GM19025 (cell line): Measurements from ENCODE around the gene PTK6.
"Not testable (repeated sequence)": the region's sequence is repeated elsewhere in the genome, so short reads cannot be mapped to it uniquely, and the experiment has no call there.

Experiments used
- ATAC-seq: cut with Tn5 transposase; IDR thresholded peaks from one replicate; pipeline ENCODE4 v1.9.1; 2021; ENCODE audit warnings: mild to moderate bottlenecking, low read depth, moderate library complexity; ENCODE audit not compliant: unreplicated experiment

Gene PTK6

GRCh38 chr20:63484236-63484635 is 52.9 kb downstream of the PTK6 start:
- no peak for ATAC-seq

DNA sequence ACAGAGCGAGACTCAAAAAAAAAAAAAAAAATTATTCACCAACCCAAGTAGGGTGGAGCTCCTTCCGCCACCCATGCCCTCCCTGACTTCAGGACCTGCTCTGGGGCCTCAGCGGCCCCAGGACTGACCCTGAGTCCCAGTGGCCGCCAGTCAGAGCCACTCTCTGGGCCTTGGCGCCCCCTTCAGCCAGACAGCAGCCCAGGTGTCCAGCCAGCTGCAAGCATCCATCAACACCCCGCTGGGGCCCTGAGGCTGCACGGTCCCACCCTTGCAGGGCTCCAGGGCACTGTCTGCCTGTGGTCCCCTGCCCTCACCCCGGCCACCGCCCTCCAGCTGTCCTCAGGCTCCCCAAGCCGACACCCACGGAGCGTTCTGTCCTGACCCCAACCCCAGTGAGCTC is 53.3 kb downstream of the PTK6 start:
- ATAC-seq, result no peak

- ATAC-seq, result no peak
These were observed 55.1 kb downstream of the PTK6 start for GRCh38 chr20:63482021-63482587.

DNA sequence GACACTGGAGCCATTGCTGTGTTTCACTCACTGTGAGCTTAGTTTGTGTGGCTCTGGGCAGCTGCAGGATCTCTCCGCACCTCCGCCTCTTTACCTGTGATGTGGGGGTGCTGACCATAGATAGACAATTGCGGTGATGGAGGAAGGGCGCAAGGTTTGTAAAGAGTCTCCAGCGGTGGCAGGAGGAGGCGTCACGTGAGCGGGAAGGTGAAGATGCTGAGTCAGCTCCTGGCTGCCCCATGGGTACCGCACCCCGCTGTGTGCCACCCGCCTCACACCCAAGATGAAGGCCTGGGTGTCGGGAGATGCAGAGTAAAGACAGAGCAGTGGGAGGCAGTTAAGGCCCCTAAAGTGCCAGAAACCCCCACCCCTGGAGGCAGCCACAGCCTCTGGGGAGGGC is 55.7 kb downstream of the PTK6 start:
- ATAC-seq, result no peak

GRCh38 chr20:63479695-63480419 is 57.3 kb downstream of the PTK6 start:
- not testable (repeated sequence) for ATAC-seq

DNA sequence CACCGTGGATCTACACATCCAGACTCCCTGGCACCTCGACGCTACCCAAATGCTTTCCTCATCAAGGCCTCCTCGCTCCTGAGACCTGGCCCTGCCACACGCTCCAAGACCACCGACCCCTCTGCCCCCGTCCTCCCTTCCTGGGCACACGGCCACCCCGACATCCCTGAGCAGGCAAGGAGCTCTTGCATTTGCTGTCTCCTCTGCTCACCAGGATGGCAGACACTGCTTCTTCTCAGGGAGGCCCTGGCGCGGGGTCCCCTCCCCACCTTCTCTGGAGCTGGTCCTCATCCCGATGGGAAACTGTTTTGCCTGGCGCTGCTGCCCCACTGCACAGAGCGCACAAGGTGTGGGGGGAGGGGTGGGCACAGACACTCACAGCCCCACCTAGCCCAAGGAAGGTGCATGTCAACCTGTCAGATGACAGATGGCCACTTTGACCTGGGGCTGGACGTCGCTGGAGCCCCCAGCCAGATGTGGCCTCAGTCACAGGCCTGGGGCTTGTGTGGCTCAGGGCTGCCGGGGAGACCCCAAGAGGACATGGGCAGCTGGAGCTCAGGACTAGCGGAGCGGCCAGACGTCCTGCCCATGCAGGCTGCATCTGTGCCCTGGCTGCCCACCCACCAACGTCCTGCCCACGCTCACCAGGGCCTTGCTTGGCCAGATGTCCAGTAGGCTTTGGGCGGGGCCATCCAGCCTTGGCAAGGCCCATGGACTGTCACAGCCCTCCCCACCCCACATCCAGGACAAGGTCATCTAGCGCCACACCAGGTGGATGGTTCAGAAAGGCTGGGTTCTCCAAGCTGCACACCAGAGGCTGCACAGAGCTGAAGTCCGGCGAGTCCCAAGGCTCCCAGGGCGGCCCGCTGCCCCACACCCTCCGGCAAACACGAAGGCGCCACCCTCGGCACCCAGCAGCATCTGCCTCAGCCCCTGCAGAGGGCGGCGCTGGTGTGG is 58.6 kb downstream of the PTK6 start:
- no peak for ATAC-seq
